Measurements from ENCODE around the gene NKX1-2.
"Not testable (repeated sequence)": the region's sequence is repeated elsewhere in the genome, so short reads cannot be mapped to it uniquely, and the experiment has no call there.

Gene NKX1-2

GRCh38 chr10:124447751-124448466 is 1.9 kb downstream of the NKX1-2 start:
- Mint-ChIP-seq H3K4me1 (ENCODE audit: low read depth) (peaks cover 17% of the 10 kb centered on the region), H3K4me3 (peak overlapping the region; percentile 51), H3K36me3 (no peaks in the 10 kb centered on the region), H3K27ac (no peak overlapping the region), H3K9me3 (ENCODE audit: low read depth) (no peaks in the 10 kb centered on the region), H3K27me3 (peaks cover 33% of the 10 kb centered on the region)

- Mint-ChIP-seq H3K4me3 (peak overlapping the region; percentile 38), H3K27me3 (peaks cover 33% of the 10 kb centered on the region), H3K27ac (no peak overlapping the region), H3K4me1 (ENCODE audit: low read depth) (peaks cover 17% of the 10 kb centered on the region), H3K36me3 (no peaks in the 10 kb centered on the region), H3K9me3 (ENCODE audit: low read depth) (no peaks in the 10 kb centered on the region)
Observed at GRCh38 chr10:124446830-124447750, 2.7 kb downstream of the NKX1-2 start.

GRCh38 chr10:124441694-124442093 is 8.1 kb downstream of the NKX1-2 start:
- not testable (repeated sequence) for H3K9me3 Mint-ChIP-seq (ENCODE audit: low read depth); H3K36me3 Mint-ChIP-seq; H3K4me3 Mint-ChIP-seq; H3K27ac Mint-ChIP-seq; H3K4me1 Mint-ChIP-seq (ENCODE audit: low read depth)
- H3K27me3 Mint-ChIP-seq = peaks cover 19% of the 10 kb centered on the region

- Mint-ChIP-seq H3K27me3 (peaks cover 5% of the 10 kb centered on the region), H3K36me3 (no peaks in the 10 kb centered on the region), H3K4me3 (no peak overlapping the region), H3K27ac (no peak overlapping the region), H3K4me1 (ENCODE audit: low read depth) (no peaks in the 10 kb centered on the region), H3K9me3 (ENCODE audit: low read depth) (no peaks in the 10 kb centered on the region)
Observed at GRCh38 chr10:124436191-124436638, 13.6 kb downstream of the NKX1-2 start.

- H3K9me3 Mint-ChIP-seq (ENCODE audit: low read depth); H3K36me3 Mint-ChIP-seq; H3K4me1 Mint-ChIP-seq (ENCODE audit: low read depth); H3K27ac Mint-ChIP-seq; H3K4me3 Mint-ChIP-seq; H3K27me3 Mint-ChIP-seq: not testable (repeated sequence)
Observed at GRCh38 chr10:124435683-124436082, 14.2 kb downstream of the NKX1-2 start.

- Mint-ChIP-seq H3K27ac (no peak overlapping the region), H3K9me3 (ENCODE audit: low read depth) (no peaks in the 10 kb centered on the region), H3K27me3 (peaks cover 3% of the 10 kb centered on the region), H3K4me1 (ENCODE audit: low read depth) (no peaks in the 10 kb centered on the region), H3K4me3 (no peak overlapping the region), H3K36me3 (no peaks in the 10 kb centered on the region)
Observed at GRCh38 chr10:124433461-124433860, 16.4 kb downstream of the NKX1-2 start.

GRCh38 chr10:124430077-124430476 is 19.8 kb downstream of the NKX1-2 start:
- no peak overlapping the region for H3K4me3 Mint-ChIP-seq
- H3K27ac Mint-ChIP-seq = no peak overlapping the region
- no peaks in the 10 kb centered on the region for H3K27me3 Mint-ChIP-seq
- no peaks in the 10 kb centered on the region for H3K4me1 Mint-ChIP-seq (ENCODE audit: low read depth)
- H3K9me3 Mint-ChIP-seq (ENCODE audit: low read depth) = no peaks in the 10 kb centered on the region
- H3K36me3 Mint-ChIP-seq = no peaks in the 10 kb centered on the region

- H3K36me3 Mint-ChIP-seq = no peaks in the 10 kb centered on the region
- H3K4me3 Mint-ChIP-seq = no peak overlapping the region
- no peak overlapping the region for H3K27ac Mint-ChIP-seq
- no peaks in the 10 kb centered on the region for H3K27me3 Mint-ChIP-seq
- no peaks in the 10 kb centered on the region for H3K9me3 Mint-ChIP-seq (ENCODE audit: low read depth)
- no peaks in the 10 kb centered on the region for H3K4me1 Mint-ChIP-seq (ENCODE audit: low read depth)
Observed at GRCh38 chr10:124429576-124429975, 20.3 kb downstream of the NKX1-2 start.

- Mint-ChIP-seq H3K36me3 (no peaks in the 10 kb centered on the region), H3K4me3 (no peak overlapping the region), H3K4me1 (ENCODE audit: low read depth) (no peaks in the 10 kb centered on the region), H3K27ac (no peak overlapping the region), H3K9me3 (ENCODE audit: low read depth) (no peaks in the 10 kb centered on the region), H3K27me3 (peaks cover 2% of the 10 kb centered on the region)
Observed at GRCh38 chr10:124428207-124428777, 21.5 kb downstream of the NKX1-2 start.

- H3K27ac Mint-ChIP-seq = no peak overlapping the region
- H3K4me3 Mint-ChIP-seq = no peak overlapping the region
- peaks cover 5% of the 10 kb centered on the region for H3K27me3 Mint-ChIP-seq
- H3K4me1 Mint-ChIP-seq (ENCODE audit: low read depth) = no peaks in the 10 kb centered on the region
- H3K36me3 Mint-ChIP-seq = no peaks in the 10 kb centered on the region
- H3K9me3 Mint-ChIP-seq (ENCODE audit: low read depth) = no peaks in the 10 kb centered on the region
Observed at GRCh38 chr10:124425227-124425962, 24.4 kb downstream of the NKX1-2 start.

GRCh38 chr10:124423813-124424212 is 26.0 kb downstream of the NKX1-2 start:
- Mint-ChIP-seq H3K27ac (no peak overlapping the region), H3K4me1 (ENCODE audit: low read depth) (peaks cover 3% of the 10 kb centered on the region), H3K36me3 (no peaks in the 10 kb centered on the region), H3K27me3 (peaks cover 5% of the 10 kb centered on the region), H3K9me3 (ENCODE audit: low read depth) (no peaks in the 10 kb centered on the region), H3K4me3 (no peak overlapping the region)

GRCh38 chr10:124422742-124423141 is 27.1 kb downstream of the NKX1-2 start:
- Mint-ChIP-seq H3K4me3 (no peak overlapping the region), H3K36me3 (no peaks in the 10 kb centered on the region), H3K27me3 (peaks cover 5% of the 10 kb centered on the region), H3K9me3 (ENCODE audit: low read depth) (no peaks in the 10 kb centered on the region), H3K4me1 (ENCODE audit: low read depth) (peaks cover 4% of the 10 kb centered on the region), H3K27ac (no peak overlapping the region)

GRCh38 chr10:124420254-124420653 is 29.6 kb downstream of the NKX1-2 start:
- no peak overlapping the region for H3K27ac Mint-ChIP-seq
- peaks cover 22% of the 10 kb centered on the region for H3K4me1 Mint-ChIP-seq (ENCODE audit: low read depth)
- H3K36me3 Mint-ChIP-seq = no peaks in the 10 kb centered on the region
- H3K4me3 Mint-ChIP-seq = no peak overlapping the region
- H3K27me3 Mint-ChIP-seq = peaks cover 5% of the 10 kb centered on the region
- no peaks in the 10 kb centered on the region for H3K9me3 Mint-ChIP-seq (ENCODE audit: low read depth)

GRCh38 chr10:124419635-124420034 is 30.2 kb downstream of the NKX1-2 start:
- Mint-ChIP-seq H3K4me3 (peak overlapping the region; percentile 84), H3K27me3 (peaks cover 5% of the 10 kb centered on the region), H3K27ac (no peak overlapping the region), H3K4me1 (ENCODE audit: low read depth) (peaks cover 25% of the 10 kb centered on the region), H3K36me3 (no peaks in the 10 kb centered on the region), H3K9me3 (ENCODE audit: low read depth) (no peaks in the 10 kb centered on the region)
